ENCODE measurements around the gene PAH. TPM values are rescaled to one million over a fixed set of nuclear protein-coding genes. Genes with fewer than 3 reads are reported as not detected.

PAH gene
- total and polyA plus RNA-seq, 2 donors from 2014 or later, result 8.7 to 193 TPM

GRCh38 chr12:102811110-102811737 is 105.8 kb downstream of the PAH start:
- FAIRE-seq, result no peak
- intact Hi-C loops (cut with DNase I), result no loop called here
- peak; percentile 54 for TF ChIP-seq CTCF (IDR thresholded peaks at IDR 0.05; ENCODE audit: borderline replicate concordance, extremely low read depth, insufficient read depth)

GRCh38 chr12:102808412-102808811 is 108.6 kb downstream of the PAH start:
- H3K27me3 ChIP-seq (ENCODE audit: control insufficient read depth, insufficient read depth, low read length), result no peaks in the 10 kb centered on the region
- intact Hi-C loops (cut with DNase I), result no loop called here
- H3K27ac ChIP-seq (ENCODE audit: low read depth in 2 of 2, low read length in 2 of 2), result no peak overlapping the region
- no peaks in the 10 kb centered on the region for H3K9me3 ChIP-seq (ENCODE audit: control insufficient read depth in 2 of 3, insufficient read depth in 1 of 3, low read length in 3 of 3)
- TF ChIP-seq CTCF (IDR thresholded peaks at IDR 0.05; ENCODE audit: borderline replicate concordance, extremely low read depth, insufficient read depth), result no peak
- no peak for DNase-seq
- FAIRE-seq, result no peak
- H3K9ac ChIP-seq (ENCODE audit: low read length in 3 of 3), result no peak overlapping the region
- H3K4me1 ChIP-seq (ENCODE audit: control insufficient read depth in 2 of 3, insufficient read depth in 2 of 3, low read depth in 1 of 3, low read length in 3 of 3), result no peaks in the 10 kb centered on the region
- H3K4me3 ChIP-seq (ENCODE audit: low read length in 3 of 3), result no peak overlapping the region
- H3K36me3 ChIP-seq (ENCODE audit: control insufficient read depth in 2 of 3, insufficient read depth in 3 of 3, low read length in 3 of 3), result no peaks in the 10 kb centered on the region

More at GRCh38 chr12:102811110-102811737, 105.8 kb downstream of the PAH start:
- H3K9me3 ChIP-seq (ENCODE audit: control insufficient read depth in 2 of 3, insufficient read depth in 1 of 3, low read length in 3 of 3), result no peaks in the 10 kb centered on the region
- peak in 3 of 5 donors; percentile 21 to 50 (median 36) for DNase-seq
- no peaks in the 10 kb centered on the region for H3K4me1 ChIP-seq (ENCODE audit: control insufficient read depth in 2 of 3, insufficient read depth in 2 of 3, low read depth in 1 of 3, low read length in 3 of 3)
- H3K27ac ChIP-seq (ENCODE audit: low read depth in 2 of 2, low read length in 2 of 2), result no peak overlapping the region
- H3K4me3 ChIP-seq (ENCODE audit: low read length in 3 of 3), result no peak overlapping the region
- H3K9ac ChIP-seq (ENCODE audit: low read length in 3 of 3), result no peak overlapping the region
- no peaks in the 10 kb centered on the region for H3K27me3 ChIP-seq (ENCODE audit: control insufficient read depth, insufficient read depth, low read length)
- H3K36me3 ChIP-seq (ENCODE audit: control insufficient read depth in 2 of 3, insufficient read depth in 3 of 3, low read length in 3 of 3), result no peaks in the 10 kb centered on the region

- Histone ChIP-seq H3K9ac (ENCODE audit: low read length in 3 of 3) (no peak overlapping the region), H3K4me3 (ENCODE audit: low read length in 3 of 3) (no peak overlapping the region), H3K27ac (ENCODE audit: low read depth in 2 of 2, low read length in 2 of 2) (no peak overlapping the region), H3K9me3 (ENCODE audit: control insufficient read depth in 2 of 3, insufficient read depth in 1 of 3, low read length in 3 of 3) (no peaks in the 10 kb centered on the region), H3K36me3 (ENCODE audit: control insufficient read depth in 2 of 3, insufficient read depth in 3 of 3, low read length in 3 of 3) (no peaks in the 10 kb centered on the region), H3K4me1 (ENCODE audit: control insufficient read depth in 2 of 3, insufficient read depth in 2 of 3, low read depth in 1 of 3, low read length in 3 of 3) (no peaks in the 10 kb centered on the region), H3K27me3 (ENCODE audit: control insufficient read depth, insufficient read depth, low read length) (no peaks in the 10 kb centered on the region)
- intact Hi-C loops (cut with DNase I), result no loop called here
- FAIRE-seq, result no peak
- DNase-seq, result no peak
- TF ChIP-seq CTCF (IDR thresholded peaks at IDR 0.05; ENCODE audit: borderline replicate concordance, extremely low read depth, insufficient read depth), result no peak
Measured at GRCh38 chr12:102806592-102806991, 110.5 kb downstream of the PAH start.

GRCh38 chr12:102806110-102806509 is 110.9 kb downstream of the PAH start:
- H3K4me1 ChIP-seq (ENCODE audit: control insufficient read depth in 2 of 3, insufficient read depth in 2 of 3, low read depth in 1 of 3, low read length in 3 of 3), result no peaks in the 10 kb centered on the region
- intact Hi-C loops (cut with DNase I), result no loop called here
- no peak overlapping the region for H3K4me3 ChIP-seq (ENCODE audit: low read length in 3 of 3)
- H3K27ac ChIP-seq (ENCODE audit: low read depth in 2 of 2, low read length in 2 of 2), result no peak overlapping the region
- no peaks in the 10 kb centered on the region for H3K9me3 ChIP-seq (ENCODE audit: control insufficient read depth in 2 of 3, insufficient read depth in 1 of 3, low read length in 3 of 3)
- H3K36me3 ChIP-seq (ENCODE audit: control insufficient read depth in 2 of 3, insufficient read depth in 3 of 3, low read length in 3 of 3), result no peaks in the 10 kb centered on the region
- H3K9ac ChIP-seq (ENCODE audit: low read length in 3 of 3), result no peak overlapping the region
- FAIRE-seq, result no peak
- DNase-seq, result no peak
- no peaks in the 10 kb centered on the region for H3K27me3 ChIP-seq (ENCODE audit: control insufficient read depth, insufficient read depth, low read length)
- TF ChIP-seq CTCF (IDR thresholded peaks at IDR 0.05; ENCODE audit: borderline replicate concordance, extremely low read depth, insufficient read depth), result no peak
